Right lobe of liver (tissue), 6 donors: ENCODE results near the gene CFAP126. TPM values are rescaled to one million over a fixed set of nuclear protein-coding genes. Genes with fewer than 3 reads are reported as not detected.
"Not testable (repeated sequence)": the region's sequence is repeated elsewhere in the genome, so short reads cannot be mapped to it uniquely, and the experiment has no call there.

Experiments used
- ATAC-seq, 4 donors: fragments of 200-7000 bp; cut with Tn5 transposase; one replicate each; pipeline ENCODE4 v1.9.1; 2020; ENCODE audit warnings: mild to moderate bottlenecking in 4 of 4, moderate library complexity in 4 of 4
- DNase-seq, 3 donors: peaks; one replicate each; pipeline ENCODE4 v3.0.0-alpha.2; 2020
- H3K27ac ChIP-seq, 3 donors: fragments of 200-600 bp; one replicate each; pipeline ENCODE4 v1.8.0; 2022
- H3K27me3 ChIP-seq, 2 donors: fragments of 200-600 bp; one replicate each; pipeline ENCODE4 v1.8.0; 2022
- H3K36me3 ChIP-seq, 4 donors: fragments of 200-600 bp; sonication (generic) in 1 of 4; one replicate each; pipeline versions ENCODE4 v1.5.1 to v1.8.0; 2017 to 2022; ENCODE audit warnings: control low read depth in 1 of 4
- H3K4me1 ChIP-seq, 4 donors: fragments of 200-600 bp; sonication (generic) in 1 of 4; one replicate each; pipeline versions ENCODE4 v1.5.1 to v1.8.0; 2017 to 2022; ENCODE audit warnings: control low read depth in 1 of 4
- H3K4me3 ChIP-seq, 3 donors: fragments of 200-600 bp; one replicate each; pipeline ENCODE4 v1.8.0; 2022
- H3K9me3 ChIP-seq, 4 donors: fragments of 200-600 bp; sonication (generic) in 1 of 4; one replicate each; pipeline versions ENCODE4 v1.5.1 to v1.8.0; 2017 to 2022; ENCODE audit warnings: control low read depth in 1 of 4
- POLR2A ChIP-seq: fragments of 450-650 bp; IDR thresholded peaks from one replicate; pipeline ENCODE4 v1.6.1; 2017; ENCODE audit warnings: antibody characterized with exemption, mild to moderate bottlenecking
- WGBS: methylation state at CpG from one replicate; pipeline ENCODE4 v1.1.6; 2018; ENCODE audit warnings: low coverage, low lambda C conversion rate; ENCODE audit not compliant: insufficient coverage; ENCODE audit errors: missing lambda C conversion rate; 5-methylcytosine and 5-hydroxymethylcytosine counted together
- intact Hi-C, 2 donors: fragments of 100-400 bp; cut with DNase I; formaldehyde crosslinking; loops; one replicate each; pipeline versions ENCODE4 v1.11.2 to v1.14.1; 2022
- long read RNA-seq: library from polyadenylated mRNA; unstranded; transcript quantifications from one replicate; pipeline ENCODE4 v2.0.0, GENCODE V29; 2019
- total RNA-seq, 6 experiments: library from RNA; depleted of rRNA in 2 of 6; stranded (reverse); fragments of >200 nt in 2 of 6; fragmentation: NEBNext Ultra II Directional in 3 of 6; extraction: Animal tissue kit (Norgen Biotek cat#: 25700) in 3 of 6; gene quantifications; one replicate each; pipeline versions ENCODE4 v1.1.0 to v1.2.4, GENCODE V29; 2016 to 2023
- TF ChIP-seq, protein P1 (sequence below), 4 donors: fragments of 200-600 bp in 3 of 4; fragments of 450-650 bp in 1 of 4; IDR thresholded peaks; one replicate each; pipeline versions ENCODE4 v1.5.1 to v1.8.0; 2016 to 2022; ENCODE audit warnings: antibody characterized with exemption in 4 of 4, mild to moderate bottlenecking in 2 of 4
- donor health status: DM: no; HTN: yes; CAD: no.
- donor health status: DM: no; HTN: no; CAD: no.
- donor health status: DM: no; HTN: no; CAD: no.
- donor health status: DM: no; HTN: yes; CAD: no.
- donor health status: DM: no; HTN: yes; CAD: no.

Gene CFAP126, protein sequence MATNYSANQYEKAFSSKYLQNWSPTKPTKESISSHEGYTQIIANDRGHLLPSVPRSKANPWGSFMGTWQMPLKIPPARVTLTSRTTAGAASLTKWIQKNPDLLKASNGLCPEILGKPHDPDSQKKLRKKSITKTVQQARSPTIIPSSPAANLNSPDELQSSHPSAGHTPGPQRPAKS
- total RNA-seq = not detected
- long read RNA-seq = 0 reads

DNA sequence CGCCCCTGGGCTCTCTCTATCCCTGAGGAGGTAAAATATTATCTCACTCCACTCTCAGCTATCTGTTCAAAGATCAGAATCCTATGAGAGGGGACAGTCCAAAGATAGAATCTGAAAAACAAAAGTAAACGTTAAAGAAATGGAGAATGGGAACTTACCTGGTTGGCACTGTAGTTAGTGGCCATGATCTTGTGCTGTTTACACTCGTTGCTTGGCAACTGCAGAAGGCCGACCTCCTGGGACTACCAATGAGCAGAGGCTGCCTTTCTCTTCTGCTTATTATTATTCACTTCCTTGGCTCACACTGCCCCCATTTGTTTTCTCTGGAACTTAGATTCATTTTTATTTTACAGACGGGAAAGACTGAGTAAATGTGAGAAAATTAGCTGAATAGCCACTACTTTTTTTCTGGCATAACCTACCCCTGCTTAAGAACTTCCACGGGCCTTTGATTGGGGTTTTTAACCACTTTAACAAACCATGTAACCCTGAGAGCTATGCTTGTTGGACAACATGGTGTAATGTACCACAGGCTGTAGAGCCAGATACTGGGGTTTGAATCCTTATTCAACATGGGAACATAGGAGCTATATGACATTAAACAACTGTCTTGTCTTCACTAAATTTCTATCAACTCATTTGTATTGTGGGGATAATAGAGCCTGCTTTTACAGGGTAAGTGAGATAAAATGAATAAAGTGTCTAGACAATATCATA, at the start of gene CFAP126:
Gene CFAP126, minus strand, starts transcription at position 193 of the 717 bp plus-strand sequence. Its CDS starts 8 bp downstream, at position 185.
- ATAC-seq (peak; percentile 99), DNase-seq (peak; percentile 65 to 83 (median 82))
- intact Hi-C loops = no loop called here
- peak within 1 kb of the TSS in 2 of 3 donors; percentile 57 to 72 for H3K27ac ChIP-seq
- peaks cover 0 to 10% (median 0%) of the 10 kb centered on the region in 4 donors for H3K36me3 ChIP-seq
- H3K4me3 ChIP-seq = no peak within 1 kb of the TSS
- no peaks in the 10 kb centered on the region for H3K27me3 ChIP-seq
- H3K4me1 ChIP-seq = peaks cover 0 to 17% (median 5%) of the 10 kb centered on the region in 4 donors
- no peak for TF ChIP-seq POLR2A
- TF ChIP-seq, protein P1, sequence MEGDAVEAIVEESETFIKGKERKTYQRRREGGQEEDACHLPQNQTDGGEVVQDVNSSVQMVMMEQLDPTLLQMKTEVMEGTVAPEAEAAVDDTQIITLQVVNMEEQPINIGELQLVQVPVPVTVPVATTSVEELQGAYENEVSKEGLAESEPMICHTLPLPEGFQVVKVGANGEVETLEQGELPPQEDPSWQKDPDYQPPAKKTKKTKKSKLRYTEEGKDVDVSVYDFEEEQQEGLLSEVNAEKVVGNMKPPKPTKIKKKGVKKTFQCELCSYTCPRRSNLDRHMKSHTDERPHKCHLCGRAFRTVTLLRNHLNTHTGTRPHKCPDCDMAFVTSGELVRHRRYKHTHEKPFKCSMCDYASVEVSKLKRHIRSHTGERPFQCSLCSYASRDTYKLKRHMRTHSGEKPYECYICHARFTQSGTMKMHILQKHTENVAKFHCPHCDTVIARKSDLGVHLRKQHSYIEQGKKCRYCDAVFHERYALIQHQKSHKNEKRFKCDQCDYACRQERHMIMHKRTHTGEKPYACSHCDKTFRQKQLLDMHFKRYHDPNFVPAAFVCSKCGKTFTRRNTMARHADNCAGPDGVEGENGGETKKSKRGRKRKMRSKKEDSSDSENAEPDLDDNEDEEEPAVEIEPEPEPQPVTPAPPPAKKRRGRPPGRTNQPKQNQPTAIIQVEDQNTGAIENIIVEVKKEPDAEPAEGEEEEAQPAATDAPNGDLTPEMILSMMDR (IDR thresholded peaks at IDR 0.05) = peak in 3 of 4 donors; percentile 31 to 39 (median 33)
- 12% methylated on average over 6 of the region's 6 CpGs for whole genome bisulfite sequencing
- no peaks in the 10 kb centered on the region for H3K9me3 ChIP-seq

DNA sequence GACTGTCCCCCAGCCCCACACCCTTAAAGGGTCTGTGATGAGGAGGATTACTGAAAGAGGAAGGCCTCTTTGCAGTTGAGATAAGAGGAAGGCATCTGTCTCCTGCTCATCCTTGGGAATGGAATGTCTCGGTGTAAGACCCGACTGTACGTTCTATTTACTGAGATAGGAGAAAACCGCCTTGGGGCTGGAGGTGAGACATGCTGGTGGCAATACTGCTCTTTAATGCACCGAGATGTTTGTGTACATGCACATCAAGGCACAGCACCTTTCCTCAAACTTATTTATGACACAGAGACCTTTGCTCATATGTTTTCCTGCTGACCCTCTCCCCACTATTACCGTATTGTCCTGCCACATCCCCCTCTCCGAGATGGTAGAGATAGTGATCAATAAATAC, 45.4 kb upstream of the CFAP126 start:
- H3K9me3 ChIP-seq, H3K27me3 ChIP-seq, H3K4me1 ChIP-seq, ATAC-seq, DNase-seq, H3K27ac ChIP-seq, intact Hi-C loops, H3K4me3 ChIP-seq, H3K36me3 ChIP-seq: not testable (repeated sequence)
- 91% methylated on average over 5 of the region's 7 CpGs for WGBS

DNA sequence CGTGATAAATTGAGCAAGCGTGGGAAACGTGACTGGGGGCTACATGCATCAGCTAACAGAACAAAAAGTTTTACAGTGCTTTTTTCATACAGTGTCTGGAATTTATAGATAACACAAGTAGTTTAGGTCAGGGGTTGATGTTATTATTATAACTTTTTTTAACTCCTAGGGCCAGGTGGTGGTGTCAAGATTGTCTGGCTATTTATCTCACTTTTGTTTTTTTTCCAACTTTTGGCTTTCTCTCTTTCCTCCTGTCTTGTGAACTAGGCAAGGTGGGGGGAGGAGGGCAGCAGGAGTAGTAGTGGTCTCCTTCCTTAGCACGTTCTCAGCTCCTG, 42.9 kb upstream of the CFAP126 start:
- DNase-seq, H3K27me3 ChIP-seq, H3K4me1 ChIP-seq, H3K4me3 ChIP-seq, H3K27ac ChIP-seq, H3K36me3 ChIP-seq, ATAC-seq, intact Hi-C loops, H3K9me3 ChIP-seq: not testable (repeated sequence)
- 84% methylated on average over 4 of the region's 4 CpGs for WGBS

DNA sequence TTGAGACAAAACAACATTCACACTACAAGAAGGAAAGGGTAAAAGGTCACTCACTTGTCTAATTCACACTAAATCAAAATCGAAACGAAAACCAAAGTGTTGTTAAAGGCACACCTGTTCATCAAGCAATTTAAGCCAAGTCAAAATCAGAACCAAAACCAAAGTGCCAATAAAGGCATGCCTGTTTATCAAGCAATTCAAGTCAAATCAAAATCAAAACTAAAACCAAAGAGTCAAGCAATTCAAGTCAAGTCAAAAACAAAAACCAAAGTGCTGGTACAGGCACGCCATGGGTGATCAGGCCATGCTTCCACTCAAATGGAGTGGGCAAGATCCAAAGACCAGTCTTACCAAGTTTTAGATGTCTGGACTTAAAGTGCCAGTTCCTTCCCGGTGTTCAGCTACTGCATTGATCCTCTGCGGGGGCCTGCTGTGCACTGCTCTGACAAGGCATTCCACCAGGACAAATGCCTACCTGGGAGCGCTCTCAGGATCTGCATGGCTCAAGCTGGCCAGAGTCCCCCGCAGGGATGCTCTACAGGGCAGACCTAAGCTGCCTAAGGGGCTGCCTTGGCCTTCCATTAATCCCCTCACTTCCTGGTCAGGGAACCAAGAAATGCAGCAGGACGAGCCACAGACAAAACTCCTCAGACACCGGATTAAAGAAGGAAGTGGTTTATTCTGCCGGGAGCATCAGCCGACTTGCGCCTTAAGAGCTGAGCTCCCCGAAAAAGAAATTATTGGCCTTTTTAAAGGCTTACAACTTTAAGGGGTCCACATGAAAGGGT, 42.4 kb upstream of the CFAP126 start:
- H3K27me3 ChIP-seq, H3K4me3 ChIP-seq, H3K36me3 ChIP-seq, DNase-seq, H3K4me1 ChIP-seq, intact Hi-C loops, H3K9me3 ChIP-seq, H3K27ac ChIP-seq: not testable (repeated sequence)
- ATAC-seq = peak in 1 of 4 donors; percentile 52
- 72% methylated on average over 9 of the region's 13 CpGs for WGBS

DNA sequence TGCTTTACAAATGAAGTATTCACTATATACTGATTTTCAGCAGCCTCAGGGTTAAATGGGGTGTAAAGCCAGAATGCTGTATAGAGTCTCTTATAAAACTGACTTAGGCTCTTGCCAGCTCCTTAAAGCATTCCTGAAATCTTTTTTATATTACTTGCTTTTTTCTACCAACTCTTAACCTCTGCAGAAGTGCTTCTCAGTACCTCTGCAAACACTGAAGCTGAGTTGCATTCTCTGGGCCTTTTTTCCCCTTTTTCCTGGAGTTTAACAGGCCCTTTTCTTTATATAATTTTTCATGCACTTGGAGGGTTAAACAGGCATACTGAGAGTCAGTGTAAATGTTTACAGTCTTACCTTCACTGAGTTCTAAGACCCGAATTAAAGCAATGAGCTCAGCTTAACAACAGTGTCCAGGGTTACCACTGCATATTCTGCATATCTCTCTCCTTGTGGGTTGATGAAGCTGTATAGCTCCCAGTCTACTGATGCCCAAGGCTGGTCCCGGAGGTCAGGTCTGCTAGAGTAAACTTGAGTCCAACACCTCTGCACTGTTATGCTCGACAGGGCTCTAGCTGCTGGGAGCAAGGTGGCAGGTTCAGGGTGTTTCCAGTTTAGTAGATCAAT, 40.9 kb upstream of the CFAP126 start:
- no peak for TF ChIP-seq POLR2A
- TF ChIP-seq, protein P1 (IDR thresholded peaks at IDR 0.05) = no peak
- no peak for DNase-seq
- H3K9me3 ChIP-seq = no peaks in the 10 kb centered on the region
- H3K4me1 ChIP-seq = no peaks in the 10 kb centered on the region
- H3K4me3 ChIP-seq = no peak overlapping the region
- no peak for ATAC-seq
- 67% methylated on average over 2 of the region's 3 CpGs for WGBS
- intact Hi-C loops = no loop called here
- H3K36me3 ChIP-seq = no peaks in the 10 kb centered on the region
- no peak overlapping the region for H3K27ac ChIP-seq
- H3K27me3 ChIP-seq = no peaks in the 10 kb centered on the region
